ENCODE data around the gene CISD2.
"Not testable (repeated sequence)": the region's sequence is repeated elsewhere in the genome, so short reads cannot be mapped to it uniquely, and the experiment has no call there.

CISD2 gene

GRCh38 chr4:102849579-102850104, 19.1 kb upstream of the CISD2 start:
- DNase-seq (ENCODE audit: low read depth, low spot score): no peak

- DNase-seq (ENCODE audit: low read depth, low spot score): no peak
These were observed 18.4 kb upstream of the CISD2 start for GRCh38 chr4:102850370-102850769.

- no peak for DNase-seq (ENCODE audit: low read depth, low spot score)
These were observed 9.8 kb upstream of the CISD2 start for GRCh38 chr4:102858828-102859464.

- DNase-seq (ENCODE audit: low read depth, low spot score): no peak
These were observed 8.0 kb upstream of the CISD2 start for GRCh38 chr4:102860611-102861324.

- no peak for DNase-seq (ENCODE audit: low read depth, low spot score)
These were observed 6.8 kb upstream of the CISD2 start for GRCh38 chr4:102862016-102862415.

GRCh38 chr4:102862747-102863146, 6.0 kb upstream of the CISD2 start:
- no peak for DNase-seq (ENCODE audit: low read depth, low spot score)

- DNase-seq (ENCODE audit: low read depth, low spot score): not testable (repeated sequence)
These were observed 3.5 kb upstream of the CISD2 start for GRCh38 chr4:102865327-102865726.

- DNase-seq (ENCODE audit: low read depth, low spot score): no peak
These were observed 1.3 kb upstream of the CISD2 start for GRCh38 chr4:102867278-102868152.

GRCh38 chr4:102868153-102868780, 525 bp upstream of the CISD2 start:
- no peak for DNase-seq (ENCODE audit: low read depth, low spot score)

GRCh38 chr4:102869569-102870197, 891 bp downstream of the CISD2 start:
- no peak for DNase-seq (ENCODE audit: low read depth, low spot score)

- no peak for DNase-seq (ENCODE audit: low read depth, low spot score)
These were observed 3.0 kb downstream of the CISD2 start for GRCh38 chr4:102871772-102872171.

- DNase-seq (ENCODE audit: low read depth, low spot score): not testable (repeated sequence)
These were observed 8.8 kb downstream of the CISD2 start for GRCh38 chr4:102877477-102878106.

- not testable (repeated sequence) for DNase-seq (ENCODE audit: low read depth, low spot score)
These were observed 9.6 kb downstream of the CISD2 start for GRCh38 chr4:102878349-102878748.

- DNase-seq (ENCODE audit: low read depth, low spot score): no peak
These were observed 10.1 kb downstream of the CISD2 start for GRCh38 chr4:102878901-102879300.

- DNase-seq (ENCODE audit: low read depth, low spot score): no peak
These were observed 12.6 kb downstream of the CISD2 start for GRCh38 chr4:102881343-102881742.

- no peak for DNase-seq (ENCODE audit: low read depth, low spot score)
These were observed 14.5 kb downstream of the CISD2 start for GRCh38 chr4:102883278-102883677.

GRCh38 chr4:102888570-102888969, 19.8 kb downstream of the CISD2 start:
- DNase-seq (ENCODE audit: low read depth, low spot score): not testable (repeated sequence)

GRCh38 chr4:102889866-102890265, 21.1 kb downstream of the CISD2 start:
- not testable (repeated sequence) for DNase-seq (ENCODE audit: low read depth, low spot score)

GRCh38 chr4:102896547-102896946, 27.8 kb downstream of the CISD2 start:
- DNase-seq (ENCODE audit: low read depth, low spot score): not testable (repeated sequence)

- not testable (repeated sequence) for DNase-seq (ENCODE audit: low read depth, low spot score)
These were observed 28.8 kb downstream of the CISD2 start for GRCh38 chr4:102897610-102898009.

- DNase-seq (ENCODE audit: low read depth, low spot score): no peak
These were observed 33.0 kb downstream of the CISD2 start for GRCh38 chr4:102901804-102902203.

Measured in iPS DF 19.7 (cell line).